KMS-11 (cell line): ENCODE data around the gene UGGT1.

Experiments
- H2AFZ ChIP-seq: fragments of 200-600 bp; sonication (generic); 2 replicates; pipeline ENCODE4 v1.6.1; 2016; ENCODE audit warnings: antibody characterized with exemption, mixed run types, low read depth
- H3K27ac ChIP-seq: fragments of 200-600 bp; sonication (generic); 2 replicates; pipeline ENCODE4 v1.6.1; 2016; ENCODE audit warnings: mild to moderate bottlenecking, mixed run types
- H3K27me3 ChIP-seq: fragments of 200-600 bp; sonication (generic); 2 replicates; pipeline ENCODE4 v1.6.1; 2017; ENCODE audit warnings: mild to moderate bottlenecking, low read depth, mixed run types, moderate library complexity; ENCODE audit not compliant: insufficient read depth
- H3K36me3 ChIP-seq: fragments of 200-600 bp; sonication (generic); 2 replicates; pipeline ENCODE4 v1.6.1; 2017; ENCODE audit warnings: mild to moderate bottlenecking, mixed run types; ENCODE audit not compliant: insufficient read depth
- H3K4me1 ChIP-seq: fragments of 200-600 bp; sonication (generic); 2 replicates; pipeline ENCODE4 v1.6.1; 2016; ENCODE audit warnings: mild to moderate bottlenecking, low read depth, mixed run types; ENCODE audit not compliant: poor library complexity, severe bottlenecking
- H3K4me2 ChIP-seq: fragments of 200-600 bp; sonication (generic); 2 replicates; pipeline ENCODE4 v1.7.0; 2016; ENCODE audit warnings: mild to moderate bottlenecking, mixed run types
- H3K4me3 ChIP-seq: fragments of 200-600 bp; sonication (generic); IDR thresholded peaks from 2 replicates; pipeline ENCODE4 v1.6.1; 2017; ENCODE audit warnings: low read depth, low read length, mixed read lengths; ENCODE audit not compliant: insufficient read depth
- H3K79me2 ChIP-seq: fragments of 200-600 bp; sonication (generic); 2 replicates; pipeline ENCODE4 v1.6.1; 2016; ENCODE audit warnings: low read depth, mixed run types; ENCODE audit not compliant: insufficient read depth
- H3K9ac ChIP-seq: fragments of 200-600 bp; sonication (generic); 2 replicates; pipeline ENCODE4 v1.6.1; 2016; ENCODE audit warnings: mild to moderate bottlenecking, mixed run types
- H4K20me1 ChIP-seq: fragments of 200-600 bp; sonication (generic); 2 replicates; pipeline ENCODE4 v1.6.1; 2016; ENCODE audit warnings: mild to moderate bottlenecking, mixed run types; ENCODE audit not compliant: insufficient read depth
- TF ChIP-seq, protein P1 (sequence below): fragments of 200-600 bp; sonication (generic); conservative IDR thresholded peaks from 2 replicates; pipeline ENCODE4 v1.6.1; 2017; ENCODE audit warnings: low read depth, mild to moderate bottlenecking, antibody characterized with exemption, low read length, moderate library complexity, mixed read lengths

Gene UGGT1

GRCh38 chr2:128091726-128092080 is 703 bp downstream of the UGGT1 start:
- H3K4me2 ChIP-seq, result peak overlapping the region; percentile 58
- H3K4me1 ChIP-seq, result peaks cover 22% of the 10 kb centered on the region
- peak overlapping the region; percentile 82 for H3K9ac ChIP-seq
- H3K79me2 ChIP-seq, result peaks cover 44% of the 10 kb centered on the region
- TF ChIP-seq, protein P1, sequence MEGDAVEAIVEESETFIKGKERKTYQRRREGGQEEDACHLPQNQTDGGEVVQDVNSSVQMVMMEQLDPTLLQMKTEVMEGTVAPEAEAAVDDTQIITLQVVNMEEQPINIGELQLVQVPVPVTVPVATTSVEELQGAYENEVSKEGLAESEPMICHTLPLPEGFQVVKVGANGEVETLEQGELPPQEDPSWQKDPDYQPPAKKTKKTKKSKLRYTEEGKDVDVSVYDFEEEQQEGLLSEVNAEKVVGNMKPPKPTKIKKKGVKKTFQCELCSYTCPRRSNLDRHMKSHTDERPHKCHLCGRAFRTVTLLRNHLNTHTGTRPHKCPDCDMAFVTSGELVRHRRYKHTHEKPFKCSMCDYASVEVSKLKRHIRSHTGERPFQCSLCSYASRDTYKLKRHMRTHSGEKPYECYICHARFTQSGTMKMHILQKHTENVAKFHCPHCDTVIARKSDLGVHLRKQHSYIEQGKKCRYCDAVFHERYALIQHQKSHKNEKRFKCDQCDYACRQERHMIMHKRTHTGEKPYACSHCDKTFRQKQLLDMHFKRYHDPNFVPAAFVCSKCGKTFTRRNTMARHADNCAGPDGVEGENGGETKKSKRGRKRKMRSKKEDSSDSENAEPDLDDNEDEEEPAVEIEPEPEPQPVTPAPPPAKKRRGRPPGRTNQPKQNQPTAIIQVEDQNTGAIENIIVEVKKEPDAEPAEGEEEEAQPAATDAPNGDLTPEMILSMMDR, result no peak
- H3K27me3 ChIP-seq, result no peaks in the 10 kb centered on the region
- no peak overlapping the region for H3K4me3 ChIP-seq
- peak overlapping the region; percentile 71 for H3K27ac ChIP-seq
- H4K20me1 ChIP-seq, result no peaks in the 10 kb centered on the region
- no peaks in the 10 kb centered on the region for H3K36me3 ChIP-seq
- peak overlapping the region; percentile 47; the same call in 1 of the 2 replicates for H2AFZ ChIP-seq

DNA sequence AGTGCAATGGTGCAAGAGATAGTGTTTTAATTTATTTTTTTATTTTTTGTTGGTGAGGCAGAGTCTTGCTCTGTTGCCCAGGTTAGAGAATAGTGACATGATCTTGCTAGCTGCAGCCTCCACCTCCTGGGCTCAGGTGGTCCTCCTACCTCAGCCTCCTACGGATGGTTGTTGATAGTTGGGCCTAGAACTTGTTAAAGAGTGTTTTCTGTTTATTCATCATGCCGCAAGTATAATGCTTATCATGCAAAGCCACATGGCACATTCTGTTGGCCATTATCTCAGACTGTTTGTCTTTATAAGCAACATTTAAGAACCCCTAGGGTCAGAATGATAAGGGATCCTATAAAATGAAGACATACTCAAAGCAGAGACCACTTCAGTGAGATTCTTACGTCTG is 1.7 kb downstream of the UGGT1 start:
- no peaks in the 10 kb centered on the region for H3K27me3 ChIP-seq
- no peak overlapping the region for H2AFZ ChIP-seq
- H3K36me3 ChIP-seq, result no peaks in the 10 kb centered on the region
- peaks cover 22% of the 10 kb centered on the region for H3K4me1 ChIP-seq
- H3K4me3 ChIP-seq, result no peak overlapping the region
- H3K27ac ChIP-seq, result no peak overlapping the region
- peaks cover 44% of the 10 kb centered on the region for H3K79me2 ChIP-seq
- TF ChIP-seq, protein P1, result no peak
- H4K20me1 ChIP-seq, result no peaks in the 10 kb centered on the region
- no peak overlapping the region for H3K9ac ChIP-seq
- peak overlapping the region; percentile 58 for H3K4me2 ChIP-seq

DNA sequence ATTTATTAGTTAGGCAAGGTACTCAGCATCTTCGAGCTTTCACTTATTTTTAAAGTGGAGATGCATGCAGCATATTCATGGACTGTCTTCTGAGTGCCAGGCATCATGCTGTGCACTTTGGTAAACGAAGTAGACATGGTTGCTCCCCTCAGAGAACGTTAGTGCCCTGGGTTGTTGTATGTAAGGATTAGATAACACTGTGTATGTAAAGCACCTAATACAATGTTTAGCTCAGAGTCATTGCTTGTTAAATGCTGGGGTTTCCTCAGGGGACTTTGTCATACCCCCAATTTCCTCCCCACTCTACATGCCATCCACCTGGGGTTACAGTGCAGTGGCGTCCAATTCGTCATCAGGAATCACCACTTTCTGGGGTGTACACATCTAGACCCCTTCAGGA is 2.8 kb downstream of the UGGT1 start:
- Histone ChIP-seq H3K27ac (no peak overlapping the region), H3K4me3 (no peak overlapping the region), H3K36me3 (no peaks in the 10 kb centered on the region)

GRCh38 chr2:128095201-128095600 is 4.2 kb downstream of the UGGT1 start:
- H3K79me2 ChIP-seq, result peaks cover 48% of the 10 kb centered on the region
- H3K27me3 ChIP-seq, result no peaks in the 10 kb centered on the region
- TF ChIP-seq, protein P1, result no peak
- no peaks in the 10 kb centered on the region for H3K36me3 ChIP-seq
- no peak overlapping the region for H3K27ac ChIP-seq
- H2AFZ ChIP-seq, result no peak overlapping the region
- no peak overlapping the region for H3K9ac ChIP-seq
- H3K4me3 ChIP-seq, result no peak overlapping the region
- no peaks in the 10 kb centered on the region for H4K20me1 ChIP-seq
- no peak overlapping the region for H3K4me2 ChIP-seq
- H3K4me1 ChIP-seq, result peaks cover 22% of the 10 kb centered on the region

More for the DNA sequence above, 2.8 kb downstream of the UGGT1 start:
- no peak overlapping the region for H2AFZ ChIP-seq
- H4K20me1 ChIP-seq, result no peaks in the 10 kb centered on the region
- TF ChIP-seq, protein P1, result no peak
- H3K79me2 ChIP-seq, result peaks cover 48% of the 10 kb centered on the region
- H3K4me2 ChIP-seq, result no peak overlapping the region
- H3K4me1 ChIP-seq, result peaks cover 22% of the 10 kb centered on the region
- H3K27me3 ChIP-seq, result no peaks in the 10 kb centered on the region
- H3K9ac ChIP-seq, result no peak overlapping the region
